Activated CD8-positive, alpha-beta memory T cell treated with anti-CD3 and anti-CD28 coated beads for 4 hours (primary cell): ENCODE results near the gene LRRC70.

Experiments used
- DNase-seq, 2 donors: peaks; one replicate each; pipeline ENCODE4 v3.0.0-alpha.2; 2020; ENCODE audit warnings: low read depth in 2 of 2

Gene LRRC70

GRCh38 chr5:62574599-62574998 lies 4.0 kb upstream of the LRRC70 start:
- DNase-seq = no peak

- DNase-seq = no peak
These were observed 3.6 kb upstream of the LRRC70 start for GRCh38 chr5:62575066-62575465.

- DNase-seq = no peak
These were observed 3.1 kb upstream of the LRRC70 start for GRCh38 chr5:62575489-62575888.

GRCh38 chr5:62576570-62577170 lies 1.9 kb upstream of the LRRC70 start:
- no peak for DNase-seq

- no peak for DNase-seq
These were observed 1.1 kb upstream of the LRRC70 start for GRCh38 chr5:62577488-62577887.

GRCh38 chr5:62579761-62580160 lies 1.1 kb downstream of the LRRC70 start:
- no peak for DNase-seq

GRCh38 chr5:62581836-62582597 lies 3.4 kb downstream of the LRRC70 start:
- DNase-seq = no peak

- DNase-seq = no peak
These were observed 5.8 kb downstream of the LRRC70 start for GRCh38 chr5:62584391-62584790.

GRCh38 chr5:62585306-62585705 lies 6.7 kb downstream of the LRRC70 start:
- no peak for DNase-seq

- DNase-seq = no peak
These were observed 7.1 kb downstream of the LRRC70 start for GRCh38 chr5:62585751-62586150.

- DNase-seq = no peak
These were observed 9.1 kb downstream of the LRRC70 start for GRCh38 chr5:62587737-62588136.

GRCh38 chr5:62588668-62589067 lies 10.0 kb downstream of the LRRC70 start:
- no peak for DNase-seq

GRCh38 chr5:62589504-62589903 lies 10.9 kb downstream of the LRRC70 start:
- DNase-seq = no peak

GRCh38 chr5:62590387-62590786 lies 11.8 kb downstream of the LRRC70 start:
- no peak for DNase-seq

GRCh38 chr5:62592558-62592957 lies 13.9 kb downstream of the LRRC70 start:
- no peak for DNase-seq

- no peak for DNase-seq
These were observed 14.7 kb downstream of the LRRC70 start for GRCh38 chr5:62593331-62593730.

- DNase-seq = no peak
These were observed 15.9 kb downstream of the LRRC70 start for GRCh38 chr5:62594364-62594984.

- DNase-seq = no peak
These were observed 17.5 kb downstream of the LRRC70 start for GRCh38 chr5:62596096-62596495.

GRCh38 chr5:62596691-62597090 lies 18.1 kb downstream of the LRRC70 start:
- no peak for DNase-seq

- DNase-seq = no peak
These were observed 18.7 kb downstream of the LRRC70 start for GRCh38 chr5:62597314-62597713.

GRCh38 chr5:62600560-62601252 lies 22.1 kb downstream of the LRRC70 start:
- no peak for DNase-seq

- no peak for DNase-seq
These were observed 25.3 kb downstream of the LRRC70 start for GRCh38 chr5:62603934-62604333.

GRCh38 chr5:62605638-62606037 lies 27.0 kb downstream of the LRRC70 start:
- no peak for DNase-seq
